ENCODE results near the gene AMOTL1.

AMOTL1 gene

GRCh38 chr11:94782446-94782845, 14.3 kb downstream of the AMOTL1 start:
- no peak overlapping the region for H3K4me3 ChIP-seq (replicated peaks; ENCODE audit: insufficient read depth, low read length)
- no peak for DNase-seq (ENCODE audit: low read depth in 1 of 2, low spot score in 1 of 2)
- peaks cover 6% of the 10 kb centered on the region for H3K27me3 ChIP-seq (ENCODE audit: insufficient read depth, poor library complexity, severe bottlenecking)
- H3K27ac ChIP-seq (replicated peaks), result no peak overlapping the region
- no peak for TF ChIP-seq GABPA (IDR thresholded peaks at IDR 0.05; ENCODE audit: low read depth)
- no peak for TF ChIP-seq REST (IDR thresholded peaks at IDR 0.05; ENCODE audit: insufficient replicate concordance, low read depth)
- no peak for TF ChIP-seq POLR2AphosphoS5 (IDR thresholded peaks at IDR 0.05; ENCODE audit: low read depth)
- TF ChIP-seq CTCF (IDR thresholded peaks at IDR 0.05; ENCODE audit: insufficient read depth, low read length), result no peak
- TF ChIP-seq SPI1 (IDR thresholded peaks at IDR 0.05; ENCODE audit: borderline replicate concordance, low read depth), result no peak

GRCh38 chr11:94784884-94785283, 16.7 kb downstream of the AMOTL1 start:
- Histone ChIP-seq H3K27ac (replicated peaks) (no peak overlapping the region), H3K4me3 (replicated peaks; ENCODE audit: insufficient read depth, low read length) (no peak overlapping the region), H3K27me3 (ENCODE audit: insufficient read depth, poor library complexity, severe bottlenecking) (no peaks in the 10 kb centered on the region)
- no peak for DNase-seq (ENCODE audit: low read depth in 1 of 2, low spot score in 1 of 2)
- TF ChIP-seq GABPA (IDR thresholded peaks at IDR 0.05; ENCODE audit: low read depth), result no peak

GRCh38 chr11:94785509-94785908, 17.4 kb downstream of the AMOTL1 start:
- no peak overlapping the region for H3K4me3 ChIP-seq (replicated peaks; ENCODE audit: insufficient read depth, low read length)
- H3K27ac ChIP-seq (replicated peaks), result no peak overlapping the region
- DNase-seq (ENCODE audit: low read depth in 1 of 2, low spot score in 1 of 2), result no peak
- no peaks in the 10 kb centered on the region for H3K27me3 ChIP-seq (ENCODE audit: insufficient read depth, poor library complexity, severe bottlenecking)
- TF ChIP-seq GABPA (IDR thresholded peaks at IDR 0.05; ENCODE audit: low read depth) (no peak), REST (IDR thresholded peaks at IDR 0.05; ENCODE audit: insufficient replicate concordance, low read depth) (no peak), SPI1 (IDR thresholded peaks at IDR 0.05; ENCODE audit: borderline replicate concordance, low read depth) (no peak), CTCF (IDR thresholded peaks at IDR 0.05; ENCODE audit: insufficient read depth, low read length) (no peak), POLR2AphosphoS5 (IDR thresholded peaks at IDR 0.05; ENCODE audit: low read depth) (no peak)

- no peak for DNase-seq (ENCODE audit: low read depth in 1 of 2, low spot score in 1 of 2)
- Histone ChIP-seq H3K27ac (replicated peaks) (no peak overlapping the region), H3K27me3 (ENCODE audit: insufficient read depth, poor library complexity, severe bottlenecking) (no peaks in the 10 kb centered on the region), H3K4me3 (replicated peaks; ENCODE audit: insufficient read depth, low read length) (no peak overlapping the region)
- no peak for TF ChIP-seq GABPA (IDR thresholded peaks at IDR 0.05; ENCODE audit: low read depth)
- peak; percentile 65 for TF ChIP-seq CTCF (IDR thresholded peaks at IDR 0.05; ENCODE audit: insufficient read depth, low read length)
Measured at GRCh38 chr11:94786264-94787126, 18.3 kb downstream of the AMOTL1 start.
